H9 (cell line): Measurements from ENCODE around the gene CSNK2A2. TPM values are rescaled to one million over a fixed set of nuclear protein-coding genes. Genes with fewer than 3 reads are reported as not detected.
A peak's percentile ranks its signal among the peaks of the same experiment; 100 is the strongest.

Experiments
- DNase-seq: peaks from one replicate; pipeline ENCODE4 v3.0.0-alpha.2; 2017
- H2AFZ ChIP-seq: one replicate; pipeline ENCODE4 v1.6.1; 2013; ENCODE audit warnings: mild to moderate bottlenecking, low read length, control low read depth, moderate library complexity
- H2AK5ac ChIP-seq: 2 replicates; pipeline ENCODE4 v1.6.1; 2013; ENCODE audit warnings: low read length, control low read depth, mixed read lengths; ENCODE audit not compliant: insufficient read length
- H2BK120ac ChIP-seq: one replicate; pipeline ENCODE4 v1.6.1; 2013; ENCODE audit warnings: low read depth, mild to moderate bottlenecking, low read length, control low read depth, inconsistent platforms; ENCODE audit not compliant: poor library complexity, severe bottlenecking
- H2BK12ac ChIP-seq: 2 replicates; pipeline ENCODE4 v1.6.1; 2013; ENCODE audit warnings: low read length, control low read depth, mixed read lengths, low read depth; ENCODE audit not compliant: insufficient read length
- H2BK15ac ChIP-seq: 2 replicates; pipeline ENCODE4 v1.6.1; 2013; ENCODE audit warnings: low read depth, low read length, control low read depth
- H2BK20ac ChIP-seq: one replicate; pipeline ENCODE4 v1.6.1; 2013; ENCODE audit warnings: low read depth, mild to moderate bottlenecking, low read length, control low read depth, inconsistent platforms; ENCODE audit not compliant: poor library complexity, severe bottlenecking
- H2BK5ac ChIP-seq: 2 replicates; pipeline ENCODE4 v1.6.1; 2013; ENCODE audit warnings: low read length, control low read depth, mixed read lengths; ENCODE audit not compliant: insufficient read length
- H3K14ac ChIP-seq: 2 replicates; pipeline ENCODE4 v1.6.1; 2013; ENCODE audit warnings: low read length, control low read depth; ENCODE audit not compliant: insufficient read depth
- H3K18ac ChIP-seq: 2 replicates; pipeline ENCODE4 v1.6.1; 2013; ENCODE audit warnings: low read depth, mild to moderate bottlenecking, mixed read lengths, low read length, control low read depth; ENCODE audit not compliant: insufficient read length
- H3K23ac ChIP-seq: 2 replicates; pipeline ENCODE4 v1.6.1; 2013; ENCODE audit warnings: low read length, control low read depth, mixed read lengths, low read depth; ENCODE audit not compliant: insufficient read length
- H3K23me2 ChIP-seq: 2 replicates; pipeline ENCODE4 v1.6.1; 2013; ENCODE audit warnings: low read depth, mild to moderate bottlenecking, mixed read lengths, low read length, control low read depth; ENCODE audit not compliant: insufficient read length, poor library complexity, severe bottlenecking
- H3K27ac ChIP-seq: 2 replicates; pipeline ENCODE4 v1.5.1; 2013; ENCODE audit warnings: low read length, control low read depth, mixed read lengths, low read depth; ENCODE audit not compliant: insufficient read length
- H3K27me3 ChIP-seq: 2 replicates; pipeline ENCODE4 v1.6.1; 2013; ENCODE audit warnings: low read length, control low read depth, inconsistent platforms; ENCODE audit not compliant: insufficient read depth
- H3K4ac ChIP-seq: 2 replicates; pipeline ENCODE4 v1.6.1; 2013; ENCODE audit warnings: low read depth, mild to moderate bottlenecking, control low read depth, inconsistent platforms, low read length, moderate library complexity
- H3K4me1 ChIP-seq: 2 replicates; pipeline ENCODE4 v1.6.1; 2013; ENCODE audit warnings: low read length, control low read depth, inconsistent platforms; ENCODE audit not compliant: insufficient read depth
- H3K4me2 ChIP-seq: 2 replicates; pipeline ENCODE4 v1.6.1; 2013; ENCODE audit warnings: low read length, control low read depth, mixed read lengths; ENCODE audit not compliant: insufficient read length, insufficient read depth
- H3K56ac ChIP-seq: 2 replicates; pipeline ENCODE4 v1.6.1; 2013; ENCODE audit warnings: low read depth, mild to moderate bottlenecking, mixed read lengths, low read length, control low read depth; ENCODE audit not compliant: insufficient read length
- H3K79me1 ChIP-seq: 2 replicates; pipeline ENCODE4 v1.6.1; 2013; ENCODE audit warnings: low read depth, mild to moderate bottlenecking, moderate library complexity, low read length, control low read depth, inconsistent platforms; ENCODE audit not compliant: insufficient read depth, poor library complexity, severe bottlenecking
- H3K79me2 ChIP-seq: 2 replicates; pipeline ENCODE4 v1.6.1; 2013; ENCODE audit warnings: low read length, control low read depth, inconsistent platforms; ENCODE audit not compliant: insufficient read depth
- H3K9ac ChIP-seq: 2 replicates; pipeline ENCODE4 v1.6.1; 2013; ENCODE audit warnings: low read length, control low read depth, mixed read lengths; ENCODE audit not compliant: insufficient read length; ENCODE audit errors: extremely low read depth
- H3K9me3 ChIP-seq: one replicate; pipeline ENCODE4 v1.6.1; 2013; ENCODE audit warnings: low read depth, low read length, inconsistent platforms; ENCODE audit not compliant: control insufficient read depth
- H3T11ph ChIP-seq: one replicate; pipeline ENCODE4 v1.6.1; 2013; ENCODE audit warnings: mild to moderate bottlenecking, low read length, control low read depth, inconsistent platforms
- H4K20me1 ChIP-seq: one replicate; pipeline ENCODE4 v1.6.1; 2013; ENCODE audit not compliant: control insufficient read depth, insufficient read length, insufficient read depth
- H4K5ac ChIP-seq: 2 replicates; pipeline ENCODE4 v1.6.1; 2013; ENCODE audit warnings: low read depth, mild to moderate bottlenecking, mixed read lengths, low read length, control low read depth; ENCODE audit not compliant: insufficient read length
- H4K8ac ChIP-seq: replicated peaks from 2 replicates; pipeline ENCODE4 v1.6.1; 2013; ENCODE audit warnings: low read length, control low read depth, mixed read lengths, low read depth; ENCODE audit not compliant: insufficient read length
- H4K91ac ChIP-seq: 2 replicates; pipeline ENCODE4 v1.6.1; 2013; ENCODE audit warnings: low read depth, mild to moderate bottlenecking, moderate library complexity, mixed read lengths, low read length, control low read depth; ENCODE audit not compliant: insufficient read length
- H3K27ac Mint-ChIP-seq, 3 experiments: 2 replicates in 2 of 3; 3 replicates in 1 of 3; pipeline ENCODE4 v1.8.0; 2020 to 2021; ENCODE audit warnings: mixed read lengths in 3 of 3, mild to moderate bottlenecking in 1 of 3, moderate library complexity in 1 of 3
- H3K27me3 Mint-ChIP-seq: 2 replicates; pipeline ENCODE4 v1.8.0; 2021; ENCODE audit warnings: low read depth, mild to moderate bottlenecking, moderate library complexity, mixed read lengths
- H3K36me3 Mint-ChIP-seq, 3 experiments: 2 replicates in 2 of 3; 3 replicates in 1 of 3; pipeline ENCODE4 v1.8.0; 2020 to 2021; ENCODE audit warnings: low read depth in 3 of 3, mixed read lengths in 3 of 3; ENCODE audit not compliant: insufficient read depth in 1 of 3
- H3K4me1 Mint-ChIP-seq, 2 experiments: 2 replicates each; pipeline ENCODE4 v1.8.0; 2020; ENCODE audit warnings: mixed read lengths in 2 of 2
- H3K4me3 Mint-ChIP-seq, 2 experiments: 2 replicates in 1 of 2; 3 replicates in 1 of 2; pipeline ENCODE4 v1.8.0; 2020 to 2021; ENCODE audit warnings: mild to moderate bottlenecking in 2 of 2, mixed read lengths in 2 of 2, moderate library complexity in 1 of 2
- H3K9me3 Mint-ChIP-seq, 2 experiments: 2 replicates in 1 of 2; 3 replicates in 1 of 2; pipeline ENCODE4 v1.8.0; 2020; ENCODE audit warnings: mild to moderate bottlenecking in 2 of 2, mixed read lengths in 2 of 2, moderate library complexity in 1 of 2
- WGBS: extraction: QIAGEN DNeasy Blood & Tissue Kit; methylation state at CpG from one replicate; pipeline ENCODE4 v1.1.7; 2013; ENCODE audit warnings: missing lambda C conversion rate, low lambda C conversion rate, mixed read lengths; ENCODE audit not compliant: insufficient read length; ENCODE audit errors: extremely low coverage; 5-methylcytosine and 5-hydroxymethylcytosine counted together
- total RNA-seq: library from RNA; stranded (reverse); gene quantifications from 2 replicates; pipeline ENCODE4 v1.2.1, GENCODE V29; 2021
- TF ChIP-seq, protein P1 (sequence below): fragments of 200-600 bp; sonication (generic); conservative IDR thresholded peaks from 3 replicates; pipeline ENCODE4 v1.8.0; 2021; ENCODE audit warnings: antibody characterized with exemption, mild to moderate bottlenecking

CSNK2A2 gene
- total RNA-seq, 1 experiment from 2014 or later, result 134 TPM

DNA sequence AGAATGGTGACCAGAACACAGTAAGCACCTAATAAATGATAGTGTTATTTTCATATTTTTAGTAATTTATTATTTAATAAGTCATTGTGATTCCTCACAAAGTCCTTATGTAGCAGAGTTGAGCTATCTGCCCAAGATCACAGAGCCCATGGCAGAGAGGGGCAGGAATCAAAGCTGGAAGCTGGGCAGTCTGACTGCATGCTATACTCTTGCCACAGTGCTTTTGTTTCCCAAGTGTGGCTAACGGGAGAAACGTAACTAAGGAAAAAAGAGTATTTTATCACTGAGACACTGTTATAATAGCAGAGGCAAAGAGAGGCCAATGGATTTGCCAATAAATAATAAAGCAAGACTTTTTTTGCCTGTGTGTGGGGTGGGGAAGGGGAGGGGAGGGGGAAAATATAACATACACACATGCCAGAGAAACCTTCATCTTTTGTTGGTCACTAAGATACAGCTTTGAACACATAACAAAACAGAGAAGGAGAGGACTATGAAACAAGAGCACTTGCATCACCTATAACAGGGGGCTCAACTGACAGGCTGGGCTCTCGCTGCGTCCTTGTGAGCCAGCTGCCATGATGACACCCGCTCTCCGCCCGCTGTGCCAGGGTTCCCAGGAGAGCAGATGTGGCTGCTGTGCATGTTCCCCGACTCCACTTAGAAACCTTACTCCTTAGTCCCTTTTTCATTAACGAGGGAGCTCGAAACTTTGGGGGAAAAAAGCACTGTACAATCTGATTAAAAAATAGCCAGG, 10.1 kb downstream of the CSNK2A2 start:
- Histone ChIP-seq H2AK5ac (no peak overlapping the region), H3K23ac (no peak overlapping the region), H3K4me2 (no peak overlapping the region), H2AFZ (no peak overlapping the region), H2BK12ac (no peak overlapping the region), H3K79me2 (peaks cover 2% of the 10 kb centered on the region; the same call in 1 of the 2 replicates), H4K5ac (no peak overlapping the region), H3K4ac (no peak overlapping the region), H3K27me3 (no peaks in the 10 kb centered on the region), H3T11ph (no peak overlapping the region), H2BK15ac (no peak overlapping the region), H3K23me2 (no peaks in the 10 kb centered on the region), H2BK5ac (no peak overlapping the region), H2BK120ac (no peak overlapping the region), H3K56ac (no peak overlapping the region), H3K9me3 (no peaks in the 10 kb centered on the region), H3K9ac (no peak overlapping the region), H2BK20ac (no peak overlapping the region), H3K18ac (no peak overlapping the region), H4K20me1 (no peaks in the 10 kb centered on the region), H3K27ac (no peak overlapping the region), H3K14ac (no peak overlapping the region), H3K79me1 (no peaks in the 10 kb centered on the region), H3K4me1 (no peaks in the 10 kb centered on the region), H4K8ac (no peak overlapping the region), H4K91ac (no peak overlapping the region)
- TF ChIP-seq, protein P1, sequence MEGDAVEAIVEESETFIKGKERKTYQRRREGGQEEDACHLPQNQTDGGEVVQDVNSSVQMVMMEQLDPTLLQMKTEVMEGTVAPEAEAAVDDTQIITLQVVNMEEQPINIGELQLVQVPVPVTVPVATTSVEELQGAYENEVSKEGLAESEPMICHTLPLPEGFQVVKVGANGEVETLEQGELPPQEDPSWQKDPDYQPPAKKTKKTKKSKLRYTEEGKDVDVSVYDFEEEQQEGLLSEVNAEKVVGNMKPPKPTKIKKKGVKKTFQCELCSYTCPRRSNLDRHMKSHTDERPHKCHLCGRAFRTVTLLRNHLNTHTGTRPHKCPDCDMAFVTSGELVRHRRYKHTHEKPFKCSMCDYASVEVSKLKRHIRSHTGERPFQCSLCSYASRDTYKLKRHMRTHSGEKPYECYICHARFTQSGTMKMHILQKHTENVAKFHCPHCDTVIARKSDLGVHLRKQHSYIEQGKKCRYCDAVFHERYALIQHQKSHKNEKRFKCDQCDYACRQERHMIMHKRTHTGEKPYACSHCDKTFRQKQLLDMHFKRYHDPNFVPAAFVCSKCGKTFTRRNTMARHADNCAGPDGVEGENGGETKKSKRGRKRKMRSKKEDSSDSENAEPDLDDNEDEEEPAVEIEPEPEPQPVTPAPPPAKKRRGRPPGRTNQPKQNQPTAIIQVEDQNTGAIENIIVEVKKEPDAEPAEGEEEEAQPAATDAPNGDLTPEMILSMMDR, result no peak
- no peak overlapping the region for H3K4me3 Mint-ChIP-seq
- no CpG with 5 or more reads among the region's 10 CpGs for WGBS
- H3K9me3 Mint-ChIP-seq, result no peaks in the 10 kb centered on the region
- no peak for DNase-seq
- peaks cover 45 to 93% (median 88%) of the 10 kb centered on the region in 3 experiments for H3K36me3 Mint-ChIP-seq
- no peaks in the 10 kb centered on the region for H3K4me1 Mint-ChIP-seq
- peak overlapping the region in 1 of 3 experiments; percentile 25; a peak in 2 of 7 replicates for H3K27ac Mint-ChIP-seq
- no peaks in the 10 kb centered on the region for H3K27me3 Mint-ChIP-seq
